Mesendoderm (in vitro differentiated cells): ENCODE results near the gene DDX31.

Experiments used
- DNase-seq: peaks from one replicate; pipeline ENCODE4 v3.0.0; 2013
- H2AK5ac ChIP-seq: 2 replicates; pipeline ENCODE4 v1.6.1; 2013; ENCODE audit warnings: low read length, inconsistent platforms
- H2BK120ac ChIP-seq: 2 replicates; pipeline ENCODE4 v1.6.1; 2013; ENCODE audit warnings: low read depth, mild to moderate bottlenecking, low read length, moderate library complexity, mixed read lengths
- H2BK15ac ChIP-seq: replicated peaks from 2 replicates; pipeline ENCODE4 v1.6.1; 2013; ENCODE audit warnings: low read depth, mild to moderate bottlenecking, moderate library complexity
- H2BK5ac ChIP-seq: 2 replicates; pipeline ENCODE4 v1.6.1; 2013; ENCODE audit warnings: low read length, inconsistent platforms
- H3K18ac ChIP-seq: 2 replicates; pipeline ENCODE4 v1.6.1; 2013; ENCODE audit warnings: mild to moderate bottlenecking, low read length, mixed read lengths
- H3K23ac ChIP-seq: one replicate; pipeline ENCODE4 v1.6.1; 2013; ENCODE audit warnings: low read length
- H3K27ac ChIP-seq: 2 replicates; pipeline ENCODE4 v1.5.1; 2013; ENCODE audit warnings: low read depth, mild to moderate bottlenecking, inconsistent platforms, low read length, moderate library complexity
- H3K27me3 ChIP-seq: 2 replicates; pipeline ENCODE4 v1.6.1; 2013; ENCODE audit warnings: low read length, control low read depth, mild to moderate bottlenecking, inconsistent platforms; ENCODE audit not compliant: insufficient read depth, poor library complexity
- H3K36me3 ChIP-seq: 2 replicates; pipeline ENCODE4 v1.6.1; 2013; ENCODE audit warnings: low read length, inconsistent platforms; ENCODE audit not compliant: control insufficient read depth, insufficient read depth
- H3K4ac ChIP-seq: one replicate; pipeline ENCODE4 v1.6.1; 2013; ENCODE audit warnings: low read depth, mild to moderate bottlenecking, low read length, moderate library complexity
- H3K4me1 ChIP-seq: 2 replicates; pipeline ENCODE4 v1.6.1; 2013; ENCODE audit warnings: low read depth, low read length, inconsistent platforms; ENCODE audit not compliant: control insufficient read depth
- H3K4me2 ChIP-seq: 2 replicates; pipeline ENCODE4 v1.6.1; 2013; ENCODE audit warnings: low read length
- H3K4me3 ChIP-seq: 2 replicates; pipeline ENCODE4 v1.5.1; 2013; ENCODE audit warnings: mild to moderate bottlenecking, low read length
- H3K56ac ChIP-seq: one replicate; pipeline ENCODE4 v1.6.1; 2013; ENCODE audit warnings: low read length
- H3K79me1 ChIP-seq: 2 replicates; pipeline ENCODE4 v1.6.1; 2013; ENCODE audit warnings: low read length, inconsistent platforms
- H3K79me2 ChIP-seq: 2 replicates; pipeline ENCODE4 v1.6.1; 2013; ENCODE audit warnings: mild to moderate bottlenecking, low read length; ENCODE audit not compliant: control insufficient read depth, insufficient read depth
- H3K9ac ChIP-seq: 2 replicates; pipeline ENCODE4 v1.6.1; 2013; ENCODE audit warnings: low read length, inconsistent platforms
- H4K5ac ChIP-seq: one replicate; pipeline ENCODE4 v1.6.1; 2013; ENCODE audit warnings: low read length
- H4K8ac ChIP-seq: one replicate; pipeline ENCODE4 v1.6.1; 2013; ENCODE audit warnings: low read depth, mild to moderate bottlenecking, control low read depth, low read length, moderate library complexity
- WGBS: extraction: QIAGEN DNeasy Blood & Tissue Kit; methylation state at CpG from one replicate; pipeline ENCODE4 v1.1.7; 2013; ENCODE audit warnings: low lambda C conversion rate, missing lambda C conversion rate; ENCODE audit not compliant: insufficient coverage; ENCODE audit errors: extremely low coverage; 5-methylcytosine and 5-hydroxymethylcytosine counted together

DDX31 gene

GRCh38 chr9:132647806-132648205 lies 22.0 kb downstream of the DDX31 start:
- no peak overlapping the region for H3K4ac ChIP-seq
- H3K56ac ChIP-seq: no peak overlapping the region
- H2BK120ac ChIP-seq: no peak overlapping the region
- no peak overlapping the region for H3K27ac ChIP-seq
- no peaks in the 10 kb centered on the region for H3K4me1 ChIP-seq
- H3K23ac ChIP-seq: no peak overlapping the region
- H3K18ac ChIP-seq: no peak overlapping the region
- no peak overlapping the region for H3K4me2 ChIP-seq
- H3K79me2 ChIP-seq: no peaks in the 10 kb centered on the region
- no peak overlapping the region for H4K5ac ChIP-seq
- H2BK15ac ChIP-seq: no peak overlapping the region
- no peak overlapping the region for H3K4me3 ChIP-seq
- H3K9ac ChIP-seq: no peak overlapping the region
- no peak overlapping the region for H2AK5ac ChIP-seq
- H3K27me3 ChIP-seq: no peaks in the 10 kb centered on the region
- peaks cover 19% of the 10 kb centered on the region for H3K36me3 ChIP-seq
- H2BK5ac ChIP-seq: no peak overlapping the region
- no peak overlapping the region for H4K8ac ChIP-seq
- peaks cover 5% of the 10 kb centered on the region for H3K79me1 ChIP-seq
- WGBS: no CpG with 5 or more reads among the region's 2 CpGs
- no peak for DNase-seq

GRCh38 chr9:132647355-132647754 lies 22.4 kb downstream of the DDX31 start:
- H3K9ac ChIP-seq: no peak overlapping the region
- H3K79me2 ChIP-seq: no peaks in the 10 kb centered on the region
- H3K4me2 ChIP-seq: no peak overlapping the region
- no peak overlapping the region for H3K56ac ChIP-seq
- H3K27ac ChIP-seq: no peak overlapping the region
- no peak overlapping the region for H2BK120ac ChIP-seq
- H3K4me3 ChIP-seq: no peak overlapping the region
- H2BK5ac ChIP-seq: no peak overlapping the region
- peaks cover 5% of the 10 kb centered on the region for H3K79me1 ChIP-seq
- H3K23ac ChIP-seq: no peak overlapping the region
- no peak for DNase-seq
- no CpG with 5 or more reads among the region's 4 CpGs for WGBS
- H3K27me3 ChIP-seq: no peaks in the 10 kb centered on the region
- peaks cover 19% of the 10 kb centered on the region for H3K36me3 ChIP-seq
- no peaks in the 10 kb centered on the region for H3K4me1 ChIP-seq
- no peak overlapping the region for H2AK5ac ChIP-seq
- H2BK15ac ChIP-seq: no peak overlapping the region
- H3K4ac ChIP-seq: no peak overlapping the region
- no peak overlapping the region for H4K8ac ChIP-seq
- H4K5ac ChIP-seq: no peak overlapping the region
- no peak overlapping the region for H3K18ac ChIP-seq

GRCh38 chr9:132646726-132647125 lies 23.1 kb downstream of the DDX31 start:
- H3K36me3 ChIP-seq: peaks cover 24% of the 10 kb centered on the region
- no peak overlapping the region for H2BK5ac ChIP-seq
- no peak overlapping the region for H3K56ac ChIP-seq
- H3K23ac ChIP-seq: no peak overlapping the region
- H3K79me1 ChIP-seq: peaks cover 7% of the 10 kb centered on the region
- no peak for DNase-seq
- no peak overlapping the region for H4K8ac ChIP-seq
- H3K27ac ChIP-seq: no peak overlapping the region
- H3K18ac ChIP-seq: no peak overlapping the region
- H2AK5ac ChIP-seq: no peak overlapping the region
- H2BK15ac ChIP-seq: no peak overlapping the region
- no peaks in the 10 kb centered on the region for H3K79me2 ChIP-seq
- no peak overlapping the region for H3K9ac ChIP-seq
- no peak overlapping the region for H3K4ac ChIP-seq
- no peak overlapping the region for H3K4me2 ChIP-seq
- H3K4me3 ChIP-seq: no peak overlapping the region
- no peaks in the 10 kb centered on the region for H3K4me1 ChIP-seq
- H2BK120ac ChIP-seq: no peak overlapping the region
- WGBS: no CpG with 5 or more reads among the region's 7 CpGs
- no peaks in the 10 kb centered on the region for H3K27me3 ChIP-seq
- no peak overlapping the region for H4K5ac ChIP-seq

- Histone ChIP-seq H3K79me2 (no peaks in the 10 kb centered on the region), H3K18ac (no peak overlapping the region), H4K5ac (no peak overlapping the region), H4K8ac (no peak overlapping the region), H3K36me3 (peaks cover 24% of the 10 kb centered on the region), H3K27ac (no peak overlapping the region), H3K4me3 (no peak overlapping the region), H3K9ac (no peak overlapping the region), H2BK5ac (no peak overlapping the region), H3K27me3 (no peaks in the 10 kb centered on the region), H2AK5ac (no peak overlapping the region), H3K4ac (no peak overlapping the region), H3K23ac (no peak overlapping the region), H3K4me2 (no peak overlapping the region), H3K4me1 (no peaks in the 10 kb centered on the region), H2BK120ac (no peak overlapping the region), H3K56ac (no peak overlapping the region), H3K79me1 (peaks cover 7% of the 10 kb centered on the region), H2BK15ac (no peak overlapping the region)
- no CpG with 5 or more reads among the region's 15 CpGs for WGBS
- DNase-seq: no peak
Observed at GRCh38 chr9:132645711-132646110, 24.1 kb downstream of the DDX31 start.

- H3K4me2 ChIP-seq: no peak overlapping the region
- H3K56ac ChIP-seq: no peak overlapping the region
- no peak overlapping the region for H3K4me3 ChIP-seq
- H3K79me2 ChIP-seq: no peaks in the 10 kb centered on the region
- no peaks in the 10 kb centered on the region for H3K4me1 ChIP-seq
- H3K36me3 ChIP-seq: peaks cover 24% of the 10 kb centered on the region
- no peaks in the 10 kb centered on the region for H3K27me3 ChIP-seq
- no peak for DNase-seq
- H3K4ac ChIP-seq: no peak overlapping the region
- H2BK15ac ChIP-seq: no peak overlapping the region
- no peak overlapping the region for H2BK5ac ChIP-seq
- no peak overlapping the region for H3K18ac ChIP-seq
- H3K79me1 ChIP-seq: peaks cover 7% of the 10 kb centered on the region
- no peak overlapping the region for H3K27ac ChIP-seq
- no peak overlapping the region for H4K5ac ChIP-seq
- no peak overlapping the region for H3K9ac ChIP-seq
- H2BK120ac ChIP-seq: no peak overlapping the region
- no peak overlapping the region for H3K23ac ChIP-seq
- WGBS: no CpG with 5 or more reads among the region's 8 CpGs
- no peak overlapping the region for H4K8ac ChIP-seq
- H2AK5ac ChIP-seq: no peak overlapping the region
Observed at GRCh38 chr9:132645306-132645705, 24.5 kb downstream of the DDX31 start.

- no peak overlapping the region for H3K4me2 ChIP-seq
- no peaks in the 10 kb centered on the region for H3K4me1 ChIP-seq
- H3K18ac ChIP-seq: no peak overlapping the region
- H3K4ac ChIP-seq: no peak overlapping the region
- H2BK120ac ChIP-seq: no peak overlapping the region
- H2BK5ac ChIP-seq: no peak overlapping the region
- H4K5ac ChIP-seq: no peak overlapping the region
- DNase-seq: peak; percentile 61
- H3K23ac ChIP-seq: no peak overlapping the region
- WGBS: no CpG with 5 or more reads among the region's 3 CpGs
- H4K8ac ChIP-seq: no peak overlapping the region
- no peak overlapping the region for H3K56ac ChIP-seq
- peaks cover 20% of the 10 kb centered on the region for H3K36me3 ChIP-seq
- H3K4me3 ChIP-seq: no peak overlapping the region
- no peak overlapping the region for H3K9ac ChIP-seq
- H3K79me1 ChIP-seq: peaks cover 4% of the 10 kb centered on the region
- no peaks in the 10 kb centered on the region for H3K79me2 ChIP-seq
- H3K27me3 ChIP-seq: no peaks in the 10 kb centered on the region
- no peak overlapping the region for H2BK15ac ChIP-seq
- H3K27ac ChIP-seq: no peak overlapping the region
- no peak overlapping the region for H2AK5ac ChIP-seq
Observed at GRCh38 chr9:132644251-132644650, 25.5 kb downstream of the DDX31 start.
